Ascending aorta (tissue), 2 donors: Measurements from ENCODE around the gene CREB3L2. TPM values are rescaled to one million over a fixed set of nuclear protein-coding genes. Genes with fewer than 3 reads are reported as not detected.

Source experiments
- DNase-seq, 2 donors: peaks; one replicate each; pipeline ENCODE4 v3.0.0-alpha.2; 2019; ENCODE audit warnings: low spot score in 2 of 2
- H3K27ac ChIP-seq, 2 donors: fragments of 200-600 bp; sonication (generic); one replicate each; pipeline ENCODE4 v1.5.1; 2016 to 2017; ENCODE audit warnings: mild to moderate bottlenecking in 1 of 2
- H3K27me3 ChIP-seq: fragments of 200-600 bp; sonication (generic); one replicate; pipeline ENCODE4 v1.5.1; 2017
- H3K36me3 ChIP-seq, 2 donors: fragments of 200-600 bp; sonication (generic); one replicate each; pipeline ENCODE4 v1.5.1; 2016
- H3K4me1 ChIP-seq, 2 donors: fragments of 200-600 bp; sonication (generic); one replicate each; pipeline ENCODE4 v1.5.1; 2016 to 2017; ENCODE audit warnings: mild to moderate bottlenecking in 1 of 2
- H3K4me3 ChIP-seq, 2 donors: fragments of 200-600 bp; sonication (generic); one replicate each; pipeline ENCODE4 v1.5.1; 2016 to 2017; ENCODE audit warnings: mild to moderate bottlenecking in 1 of 2
- H3K9me3 ChIP-seq, 2 donors: fragments of 200-600 bp; sonication (generic); one replicate each; pipeline ENCODE4 v1.5.1; 2016
- CTCF ChIP-seq, 3 experiments: fragments of 200-600 bp in 2 of 3; fragments of 450-650 bp in 1 of 3; sonication (generic) in 2 of 3; IDR thresholded peaks; one replicate each; pipeline ENCODE4 v1.5.1; 2016 to 2019; ENCODE audit warnings: antibody characterized with exemption in 3 of 3, mild to moderate bottlenecking in 1 of 3, moderate library complexity in 1 of 3
- intact Hi-C: fragments of 100-400 bp; cut with DNase I; formaldehyde crosslinking; loops from one replicate; pipeline ENCODE4 v1.15.1; 2023
- total RNA-seq: library from RNA; depleted of rRNA; stranded (reverse); fragments of >200 nt; gene quantifications from one replicate; pipeline ENCODE4 v1.1.0, GENCODE V29; 2016

Gene CREB3L2
- total RNA-seq, 1 donor from 2014 or later = 38.5 TPM

GRCh38 chr7:137937202-137937560 is 64.7 kb downstream of the CREB3L2 start:
- intact Hi-C loops = no loop called here
- H3K36me3 ChIP-seq = no peaks in the 10 kb centered on the region
- DNase-seq = peak in 1 of 2 donors; percentile 76
- H3K9me3 ChIP-seq = no peaks in the 10 kb centered on the region
- TF ChIP-seq CTCF (IDR thresholded peaks at IDR 0.05) = no peak
- peak overlapping the region in 1 of 2 donors; percentile 38 for H3K4me3 ChIP-seq
- H3K27ac ChIP-seq = peak overlapping the region; percentile 64 to 79
- peaks cover 14 to 66% of the 10 kb centered on the region in 2 donors for H3K4me1 ChIP-seq
- no peaks in the 10 kb centered on the region for H3K27me3 ChIP-seq

- peak overlapping the region; percentile 64 to 79 for H3K27ac ChIP-seq
- no peaks in the 10 kb centered on the region for H3K9me3 ChIP-seq
- H3K27me3 ChIP-seq = no peaks in the 10 kb centered on the region
- H3K4me3 ChIP-seq = peak overlapping the region in 1 of 2 donors; percentile 38
- intact Hi-C loops = no loop called here
- no peak for DNase-seq
- H3K4me1 ChIP-seq = peaks cover 13 to 66% of the 10 kb centered on the region in 2 donors
- H3K36me3 ChIP-seq = no peaks in the 10 kb centered on the region
- no peak for TF ChIP-seq CTCF (IDR thresholded peaks at IDR 0.05)
These were observed 65.2 kb downstream of the CREB3L2 start for GRCh38 chr7:137936509-137937201.

GRCh38 chr7:137935884-137936508 is 65.9 kb downstream of the CREB3L2 start:
- Histone ChIP-seq H3K9me3 (no peaks in the 10 kb centered on the region), H3K27ac (peak overlapping the region; percentile 64 to 79), H3K36me3 (no peaks in the 10 kb centered on the region), H3K4me3 (peak overlapping the region in 1 of 2 donors; percentile 12), H3K4me1 (peaks cover 13 to 65% of the 10 kb centered on the region in 2 donors), H3K27me3 (no peaks in the 10 kb centered on the region)
- TF ChIP-seq CTCF (IDR thresholded peaks at IDR 0.05) = no peak
- no peak for DNase-seq
- intact Hi-C loops = no loop called here

GRCh38 chr7:137934941-137935883 is 66.7 kb downstream of the CREB3L2 start:
- intact Hi-C loops = no loop called here
- Histone ChIP-seq H3K27ac (peak overlapping the region; percentile 77 to 79), H3K4me1 (peaks cover 13 to 67% of the 10 kb centered on the region in 2 donors), H3K4me3 (peak overlapping the region; percentile 8 to 12), H3K27me3 (no peaks in the 10 kb centered on the region), H3K36me3 (no peaks in the 10 kb centered on the region), H3K9me3 (no peaks in the 10 kb centered on the region)
- TF ChIP-seq CTCF (IDR thresholded peaks at IDR 0.05) = no peak
- DNase-seq = no peak

GRCh38 chr7:137934176-137934826 is 67.6 kb downstream of the CREB3L2 start:
- Histone ChIP-seq H3K9me3 (no peaks in the 10 kb centered on the region), H3K4me3 (peak overlapping the region in 1 of 2 donors; percentile 12), H3K27me3 (no peaks in the 10 kb centered on the region), H3K4me1 (peaks cover 13 to 62% of the 10 kb centered on the region in 2 donors), H3K36me3 (no peaks in the 10 kb centered on the region), H3K27ac (peak overlapping the region; percentile 77 to 79)
- no peak for TF ChIP-seq CTCF (IDR thresholded peaks at IDR 0.05)
- DNase-seq = no peak
- intact Hi-C loops = no loop called here
